GM18907 (cell line): ENCODE measurements around the gene ANKRD18A.
"Not testable (repeated sequence)": the region's sequence is repeated elsewhere in the genome, so short reads cannot be mapped to it uniquely, and the experiment has no call there.

Experiments used
- ATAC-seq: cut with Tn5 transposase; IDR thresholded peaks from one replicate; pipeline ENCODE4 v1.9.1; 2021; ENCODE audit warnings: mild to moderate bottlenecking, moderate library complexity; ENCODE audit not compliant: unreplicated experiment

Gene ANKRD18A

GRCh38 chr9:38546497-38547163 lies 73.8 kb downstream of the ANKRD18A start:
- ATAC-seq = not testable (repeated sequence)

- ATAC-seq = not testable (repeated sequence)
Measured at GRCh38 chr9:38540535-38540934, 79.9 kb downstream of the ANKRD18A start.

GRCh38 chr9:38529317-38529716 lies 91.1 kb downstream of the ANKRD18A start:
- ATAC-seq = no peak

GRCh38 chr9:38527503-38527902 lies 92.9 kb downstream of the ANKRD18A start:
- ATAC-seq = no peak

- no peak for ATAC-seq
Measured at GRCh38 chr9:38526591-38526990, 93.8 kb downstream of the ANKRD18A start.

GRCh38 chr9:38523121-38523520 lies 97.3 kb downstream of the ANKRD18A start:
- no peak for ATAC-seq

GRCh38 chr9:38521762-38522161 lies 98.6 kb downstream of the ANKRD18A start:
- ATAC-seq = no peak
